Trophoblast cell (in vitro differentiated cells and primary cell): ENCODE data around the gene URB1.

Experiments
- DNase-seq, 2 donors: peaks; one replicate each; pipeline ENCODE4 v3.0.0-alpha.2; 2016
- H2AFZ ChIP-seq: 2 replicates; pipeline ENCODE4 v1.6.1; 2013; ENCODE audit warnings: low read length, moderate library complexity, mild to moderate bottlenecking; ENCODE audit not compliant: insufficient read depth, poor library complexity
- H2AK5ac ChIP-seq: 2 replicates; pipeline ENCODE4 v1.6.1; 2013; ENCODE audit warnings: mild to moderate bottlenecking, low read length
- H2BK120ac ChIP-seq: 2 replicates; pipeline ENCODE4 v1.6.1; 2013; ENCODE audit warnings: low read length, mild to moderate bottlenecking, moderate library complexity; ENCODE audit not compliant: insufficient read depth, poor library complexity
- H2BK12ac ChIP-seq: 2 replicates; pipeline ENCODE4 v1.6.1; 2013; ENCODE audit warnings: mild to moderate bottlenecking, low read length, moderate library complexity
- H2BK5ac ChIP-seq: 2 replicates; pipeline ENCODE4 v1.6.1; 2013; ENCODE audit warnings: low read length, low read depth, moderate library complexity, mild to moderate bottlenecking; ENCODE audit not compliant: poor library complexity
- H3K14ac ChIP-seq: 2 replicates; pipeline ENCODE4 v1.6.1; 2013; ENCODE audit warnings: mild to moderate bottlenecking, low read length
- H3K18ac ChIP-seq: 2 replicates; pipeline ENCODE4 v1.6.1; 2013; ENCODE audit warnings: mild to moderate bottlenecking, low read length
- H3K23ac ChIP-seq: 2 replicates; pipeline ENCODE4 v1.6.1; 2013; ENCODE audit warnings: low read length
- H3K27ac ChIP-seq: 2 replicates; pipeline ENCODE4 v1.5.1; 2013; ENCODE audit warnings: low read depth, mild to moderate bottlenecking, inconsistent platforms, low read length, moderate library complexity
- H3K27me3 ChIP-seq: 2 replicates; pipeline ENCODE4 v1.6.1; 2013; ENCODE audit warnings: inconsistent platforms, mild to moderate bottlenecking, low read length, moderate library complexity; ENCODE audit not compliant: insufficient read depth
- H3K36me3 ChIP-seq, 2 experiments: 1 replicate in 1 of 2; 2 replicates in 1 of 2; pipeline ENCODE4 v1.6.1; 2013; ENCODE audit warnings: low read length in 2 of 2, mild to moderate bottlenecking in 2 of 2, moderate library complexity in 1 of 2; ENCODE audit not compliant: insufficient read depth in 2 of 2, control insufficient read depth in 1 of 2
- H3K4ac ChIP-seq: 2 replicates; pipeline ENCODE4 v1.6.1; 2013; ENCODE audit warnings: low read depth, mild to moderate bottlenecking, low read length, moderate library complexity
- H3K4me1 ChIP-seq, 2 experiments: 1 replicate in 1 of 2; 2 replicates in 1 of 2; pipeline ENCODE4 v1.6.1; 2013; ENCODE audit warnings: low read length in 2 of 2, mild to moderate bottlenecking in 2 of 2, moderate library complexity in 1 of 2; ENCODE audit not compliant: insufficient read depth in 2 of 2, control insufficient read depth in 1 of 2
- H3K4me2 ChIP-seq: 2 replicates; pipeline ENCODE4 v1.6.1; 2013; ENCODE audit warnings: inconsistent platforms, mild to moderate bottlenecking, low read length, moderate library complexity
- H3K4me3 ChIP-seq: 2 replicates; pipeline ENCODE4 v1.5.1; 2013; ENCODE audit warnings: mild to moderate bottlenecking, low read depth, low read length, inconsistent platforms
- H3K79me1 ChIP-seq: one replicate; pipeline ENCODE4 v1.6.1; 2013; ENCODE audit warnings: low read length
- H3K79me2 ChIP-seq: 2 replicates; pipeline ENCODE4 v1.6.1; 2013; ENCODE audit warnings: low read length, mild to moderate bottlenecking; ENCODE audit not compliant: control insufficient read depth, insufficient read depth, poor library complexity
- H3K9ac ChIP-seq: 2 replicates; pipeline ENCODE4 v1.6.1; 2013; ENCODE audit warnings: mild to moderate bottlenecking, low read length
- H3K9me3 ChIP-seq: 2 replicates; pipeline ENCODE4 v1.6.1; 2013; ENCODE audit warnings: low read depth, mild to moderate bottlenecking, control low read depth, inconsistent platforms, low read length; ENCODE audit not compliant: insufficient read depth
- H4K12ac ChIP-seq: 2 replicates; pipeline ENCODE4 v1.6.1; 2013; ENCODE audit warnings: low read depth, mild to moderate bottlenecking, low read length, moderate library complexity
- H4K8ac ChIP-seq: 2 replicates; pipeline ENCODE4 v1.6.1; 2013; ENCODE audit warnings: low read depth, mild to moderate bottlenecking, low read length, moderate library complexity
- H4K91ac ChIP-seq: one replicate; pipeline ENCODE4 v1.6.1; 2013; ENCODE audit warnings: low read depth, mild to moderate bottlenecking, low read length, moderate library complexity
- WGBS: extraction: QIAGEN DNeasy Blood & Tissue Kit; methylation state at CpG from one replicate; pipeline ENCODE4 v1.1.7; 2013; ENCODE audit warnings: missing lambda C conversion rate; ENCODE audit not compliant: insufficient read length, insufficient coverage; ENCODE audit errors: extremely low coverage; 5-methylcytosine and 5-hydroxymethylcytosine counted together

The URB1 gene

DNA sequence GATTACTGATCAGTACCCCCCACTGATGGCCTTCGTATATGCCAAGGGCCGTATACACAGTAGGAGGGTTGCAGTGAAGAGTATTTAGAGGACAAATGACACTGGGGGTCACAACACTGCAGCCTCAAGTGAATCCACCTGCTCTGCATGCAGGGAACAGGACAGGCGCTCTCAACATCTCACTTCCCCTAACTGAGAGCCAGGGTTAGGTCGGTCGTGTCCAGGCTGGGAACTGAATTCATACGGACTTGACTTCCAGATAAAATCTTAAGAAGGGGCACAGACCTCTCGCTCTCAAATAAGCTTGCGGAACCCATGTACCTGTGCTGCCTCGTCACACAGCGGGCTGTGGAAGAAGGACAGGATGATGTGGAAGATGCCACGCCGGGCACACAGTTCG lies 71.3 kb downstream of the URB1 start:
- no CpG with 5 or more reads among the region's 13 CpGs for WGBS

DNA sequence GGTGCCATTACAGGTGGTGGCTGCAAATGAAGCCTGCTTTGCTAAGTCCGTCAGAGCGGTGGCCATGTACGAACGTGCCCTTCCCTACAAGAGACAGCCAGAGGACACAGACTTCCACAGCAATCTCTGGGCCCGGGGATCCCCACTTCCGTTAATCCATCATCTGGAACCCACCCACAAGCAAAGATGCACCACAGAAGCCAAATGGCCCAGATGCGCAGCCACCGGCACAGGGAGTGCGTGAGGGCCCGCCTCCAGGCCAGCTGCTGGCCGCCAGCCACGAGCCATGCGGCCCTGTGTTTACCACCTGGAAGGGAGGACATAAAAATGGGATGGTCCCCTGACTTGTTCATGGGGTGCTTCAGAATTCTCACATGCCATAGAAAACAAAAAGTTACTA lies 72.1 kb downstream of the URB1 start:
- H3K9me3 ChIP-seq, result no peaks in the 10 kb centered on the region
- WGBS, result no CpG with 5 or more reads among the region's 13 CpGs
- H4K12ac ChIP-seq, result no peak overlapping the region
- H3K79me1 ChIP-seq, result no peaks in the 10 kb centered on the region
- H2AK5ac ChIP-seq, result no peak overlapping the region
- H3K27me3 ChIP-seq, result no peaks in the 10 kb centered on the region
- H4K91ac ChIP-seq, result no peak overlapping the region
- peaks cover 71 to 86% of the 10 kb centered on the region in 2 experiments for H3K36me3 ChIP-seq
- H2AFZ ChIP-seq, result no peak overlapping the region
- H3K14ac ChIP-seq, result no peak overlapping the region
- no peaks in the 10 kb centered on the region for H3K4me1 ChIP-seq
- H3K27ac ChIP-seq, result no peak overlapping the region
- H2BK120ac ChIP-seq, result no peak overlapping the region
- no peaks in the 10 kb centered on the region for H3K79me2 ChIP-seq
- H3K4me2 ChIP-seq, result no peak overlapping the region
- no peak overlapping the region for H3K9ac ChIP-seq
- H3K4me3 ChIP-seq, result no peak overlapping the region
- no peak overlapping the region for H3K23ac ChIP-seq
- no peak overlapping the region for H2BK5ac ChIP-seq
- DNase-seq, result no peak
- no peak overlapping the region for H3K18ac ChIP-seq
- no peak overlapping the region for H3K4ac ChIP-seq
- no peak overlapping the region for H4K8ac ChIP-seq
- H2BK12ac ChIP-seq, result no peak overlapping the region

More for the DNA sequence above, 71.3 kb downstream of the URB1 start:
- H3K9me3 ChIP-seq, result no peaks in the 10 kb centered on the region
- H2AFZ ChIP-seq, result no peak overlapping the region
- no peak overlapping the region for H3K9ac ChIP-seq
- H3K4ac ChIP-seq, result no peak overlapping the region
- no peaks in the 10 kb centered on the region for H3K27me3 ChIP-seq
- H3K14ac ChIP-seq, result no peak overlapping the region
- no peak overlapping the region for H3K4me2 ChIP-seq
- no peak overlapping the region for H2BK12ac ChIP-seq
- no peak overlapping the region for H2BK5ac ChIP-seq
- no peak overlapping the region for H3K4me3 ChIP-seq
- H4K91ac ChIP-seq, result no peak overlapping the region
- no peaks in the 10 kb centered on the region for H3K79me1 ChIP-seq
- no peak overlapping the region for H3K18ac ChIP-seq
- no peaks in the 10 kb centered on the region for H3K79me2 ChIP-seq
- H4K12ac ChIP-seq, result no peak overlapping the region
- no peaks in the 10 kb centered on the region for H3K4me1 ChIP-seq
- no peak overlapping the region for H3K27ac ChIP-seq
- H3K36me3 ChIP-seq, result peaks cover 65 to 80% of the 10 kb centered on the region in 2 experiments
- H4K8ac ChIP-seq, result no peak overlapping the region
- DNase-seq, result no peak
- H3K23ac ChIP-seq, result no peak overlapping the region
- no peak overlapping the region for H2BK120ac ChIP-seq
- H2AK5ac ChIP-seq, result no peak overlapping the region

DNA sequence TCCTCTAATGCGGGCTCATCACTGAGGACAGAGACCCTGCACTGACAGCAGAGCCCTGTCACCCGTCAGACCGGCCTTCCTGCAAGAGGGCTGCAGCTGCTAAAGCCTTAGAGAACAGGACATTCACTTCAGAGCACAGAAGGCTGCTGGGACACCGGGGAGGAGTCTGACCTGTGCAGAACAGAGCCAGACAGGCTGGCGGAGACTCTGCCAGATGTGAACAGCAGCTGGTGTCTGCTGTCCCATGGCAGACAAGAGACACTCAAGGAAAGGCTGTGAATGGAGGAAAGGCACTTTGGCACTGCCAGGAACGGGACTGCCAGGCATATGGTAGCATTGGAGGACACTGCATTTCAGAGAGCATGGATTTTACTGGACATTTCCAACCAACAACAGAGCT lies 72.8 kb downstream of the URB1 start:
- H3K9ac ChIP-seq, result no peak overlapping the region
- no peak overlapping the region for H3K4me2 ChIP-seq
- H3K4me1 ChIP-seq, result no peaks in the 10 kb centered on the region
- H3K18ac ChIP-seq, result no peak overlapping the region
- no peaks in the 10 kb centered on the region for H3K9me3 ChIP-seq
- H4K91ac ChIP-seq, result no peak overlapping the region
- no peaks in the 10 kb centered on the region for H3K27me3 ChIP-seq
- no peak overlapping the region for H2BK5ac ChIP-seq
- H4K8ac ChIP-seq, result no peak overlapping the region
- H4K12ac ChIP-seq, result no peak overlapping the region
- WGBS, result no CpG with 5 or more reads among the region's 6 CpGs
- no peak for DNase-seq
- no peak overlapping the region for H3K23ac ChIP-seq
- no peaks in the 10 kb centered on the region for H3K79me1 ChIP-seq
- no peak overlapping the region for H2BK12ac ChIP-seq
- H2BK120ac ChIP-seq, result no peak overlapping the region
- H3K4me3 ChIP-seq, result no peak overlapping the region
- no peak overlapping the region for H2AK5ac ChIP-seq
- H3K36me3 ChIP-seq, result peaks cover 68 to 83% of the 10 kb centered on the region in 2 experiments
- H3K79me2 ChIP-seq, result no peaks in the 10 kb centered on the region
- H3K14ac ChIP-seq, result no peak overlapping the region
- no peak overlapping the region for H2AFZ ChIP-seq
- no peak overlapping the region for H3K4ac ChIP-seq
- no peak overlapping the region for H3K27ac ChIP-seq

DNA sequence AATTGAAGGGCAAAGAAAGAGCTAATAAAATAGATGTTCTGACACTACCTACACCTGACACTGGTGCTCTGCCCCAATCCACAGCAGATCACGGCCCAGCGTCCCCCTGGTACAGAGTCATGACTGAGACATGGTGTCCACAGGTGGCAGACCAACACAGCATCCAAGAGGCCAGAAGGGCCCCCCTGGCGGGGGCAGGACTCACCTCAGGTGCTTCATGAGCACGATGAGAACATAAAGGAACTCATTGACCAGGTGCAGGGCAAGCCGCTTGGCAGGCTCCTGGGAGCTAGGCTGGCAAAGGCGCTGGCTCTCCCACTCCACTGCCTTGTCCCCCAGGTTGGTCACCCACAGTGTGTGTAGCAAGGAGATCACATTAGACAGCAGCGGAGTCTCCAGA lies 73.8 kb downstream of the URB1 start:
- H3K27ac ChIP-seq, result no peak overlapping the region
- no peak overlapping the region for H2BK12ac ChIP-seq
- WGBS, result no CpG with 5 or more reads among the region's 7 CpGs
- H3K4me3 ChIP-seq, result no peak overlapping the region
- no peaks in the 10 kb centered on the region for H3K79me2 ChIP-seq
- H2BK120ac ChIP-seq, result no peak overlapping the region
- H4K91ac ChIP-seq, result no peak overlapping the region
- H3K9me3 ChIP-seq, result peaks cover 3% of the 10 kb centered on the region
- H3K36me3 ChIP-seq, result peaks cover 68 to 80% of the 10 kb centered on the region in 2 experiments
- no peak overlapping the region for H3K4ac ChIP-seq
- H2AK5ac ChIP-seq, result no peak overlapping the region
- no peak overlapping the region for H3K14ac ChIP-seq
- H3K4me2 ChIP-seq, result no peak overlapping the region
- no peak overlapping the region for H3K9ac ChIP-seq
- no peak overlapping the region for H2BK5ac ChIP-seq
- H3K27me3 ChIP-seq, result no peaks in the 10 kb centered on the region
- no peak overlapping the region for H4K12ac ChIP-seq
- H3K4me1 ChIP-seq, result no peaks in the 10 kb centered on the region
- H3K23ac ChIP-seq, result no peak overlapping the region
- H4K8ac ChIP-seq, result no peak overlapping the region
- no peaks in the 10 kb centered on the region for H3K79me1 ChIP-seq
- no peak overlapping the region for H3K18ac ChIP-seq
- no peak for DNase-seq
- H2AFZ ChIP-seq, result no peak overlapping the region
